Measurements from ENCODE around the gene MRPL53.

The MRPL53 gene

DNA sequence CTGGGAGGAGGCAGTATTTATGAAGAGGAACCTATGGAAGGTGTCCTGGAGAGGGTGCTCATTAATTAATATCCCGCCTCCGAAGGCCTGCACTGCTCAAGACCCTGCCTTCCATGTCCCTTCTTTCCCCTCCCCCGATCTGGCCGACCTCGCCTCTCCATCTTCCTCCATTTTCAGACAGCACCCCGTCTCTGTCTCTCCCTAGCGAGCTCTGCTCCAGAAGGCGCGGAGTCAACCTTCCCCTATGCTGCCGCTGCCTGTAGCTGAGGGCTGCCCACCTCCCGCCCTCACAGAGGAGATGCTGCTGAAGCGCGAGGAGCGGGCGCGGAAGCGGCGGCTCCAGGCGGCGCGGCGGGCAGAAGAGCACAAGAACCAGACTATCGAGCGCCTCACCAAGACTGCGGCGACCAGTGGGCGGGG lies 15.3 kb downstream of the MRPL53 start:
- TF ChIP-seq, protein P1, sequence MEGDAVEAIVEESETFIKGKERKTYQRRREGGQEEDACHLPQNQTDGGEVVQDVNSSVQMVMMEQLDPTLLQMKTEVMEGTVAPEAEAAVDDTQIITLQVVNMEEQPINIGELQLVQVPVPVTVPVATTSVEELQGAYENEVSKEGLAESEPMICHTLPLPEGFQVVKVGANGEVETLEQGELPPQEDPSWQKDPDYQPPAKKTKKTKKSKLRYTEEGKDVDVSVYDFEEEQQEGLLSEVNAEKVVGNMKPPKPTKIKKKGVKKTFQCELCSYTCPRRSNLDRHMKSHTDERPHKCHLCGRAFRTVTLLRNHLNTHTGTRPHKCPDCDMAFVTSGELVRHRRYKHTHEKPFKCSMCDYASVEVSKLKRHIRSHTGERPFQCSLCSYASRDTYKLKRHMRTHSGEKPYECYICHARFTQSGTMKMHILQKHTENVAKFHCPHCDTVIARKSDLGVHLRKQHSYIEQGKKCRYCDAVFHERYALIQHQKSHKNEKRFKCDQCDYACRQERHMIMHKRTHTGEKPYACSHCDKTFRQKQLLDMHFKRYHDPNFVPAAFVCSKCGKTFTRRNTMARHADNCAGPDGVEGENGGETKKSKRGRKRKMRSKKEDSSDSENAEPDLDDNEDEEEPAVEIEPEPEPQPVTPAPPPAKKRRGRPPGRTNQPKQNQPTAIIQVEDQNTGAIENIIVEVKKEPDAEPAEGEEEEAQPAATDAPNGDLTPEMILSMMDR (IDR thresholded peaks at IDR 0.05; ENCODE audit: low read depth, low read length, missing control alignments) = no peak
- no peak for DNase-seq (ENCODE audit: low read depth)
- in situ Hi-C loops (cut with HindIII; ENCODE audit: low sequenced_read_pairs) = no loop called here
- H3K4me3 ChIP-seq (ENCODE audit: low read depth, low read length) = peak overlapping the region; percentile 62

DNA sequence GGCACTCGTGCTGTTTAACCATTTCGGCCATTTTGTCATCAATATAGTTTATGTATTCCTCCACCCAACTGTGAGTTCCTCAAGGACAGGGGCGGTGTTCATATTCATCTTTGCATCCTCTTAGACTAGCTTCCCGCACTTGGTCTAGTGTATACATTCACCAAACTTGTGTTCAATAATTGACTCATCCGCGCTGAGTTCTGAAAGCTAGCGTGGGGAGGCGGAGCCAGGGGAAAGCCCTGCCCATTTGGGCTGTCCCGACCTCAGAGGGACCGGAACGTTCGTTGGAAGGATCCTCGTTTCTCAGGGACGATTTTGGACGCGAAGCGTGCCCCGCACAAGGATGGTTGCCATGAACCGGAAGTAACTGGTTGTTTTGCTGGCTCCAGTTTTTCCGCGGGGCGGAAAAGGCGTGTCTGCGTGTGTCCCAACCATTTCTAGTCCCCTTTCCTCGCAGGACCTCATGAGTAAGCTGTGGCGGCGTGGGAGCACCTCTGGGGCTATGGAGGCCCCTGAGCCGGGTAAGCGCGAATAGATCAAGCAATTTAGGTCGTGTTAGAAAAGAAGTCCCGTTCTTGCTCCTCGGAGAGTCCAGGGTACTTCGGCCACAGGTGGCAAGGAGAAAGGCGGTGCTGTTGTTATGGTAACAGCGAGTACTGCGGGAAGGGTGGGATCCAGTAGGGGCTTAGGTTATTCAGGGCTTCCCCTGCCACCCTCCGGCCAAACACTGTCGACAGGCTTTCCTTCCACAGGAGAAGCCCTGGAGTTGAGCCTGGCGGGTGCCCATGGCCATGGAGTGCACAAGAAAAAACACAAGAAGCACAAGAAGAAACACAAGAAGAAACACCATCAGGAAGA lies 17.6 kb downstream of the MRPL53 start, which contains the start of gene INO80B:
Gene INO80B (plus strand): TSS at position 434 of the 858 bp plus-strand sequence. CDS start 30 bp downstream, at position 464.
- TF ChIP-seq, protein P1 (IDR thresholded peaks at IDR 0.05; ENCODE audit: low read depth, low read length, missing control alignments) = no peak
- peak within 1 kb of the TSS; percentile 88 for H3K4me3 ChIP-seq (ENCODE audit: low read depth, low read length)
- peak; percentile 97 for DNase-seq (ENCODE audit: low read depth)
- in situ Hi-C loops (cut with HindIII; ENCODE audit: low sequenced_read_pairs) = no loop called here

- TF ChIP-seq, protein P1 (IDR thresholded peaks at IDR 0.05; ENCODE audit: low read depth, low read length, missing control alignments) = no peak
- in situ Hi-C loops (cut with HindIII; ENCODE audit: low sequenced_read_pairs) = no loop called here
- no peak overlapping the region for H3K4me3 ChIP-seq (ENCODE audit: low read depth, low read length)
- DNase-seq (ENCODE audit: low read depth) = no peak
Measured at GRCh38 chr2:74450570-74451190, 21.8 kb downstream of the MRPL53 start.

DNA sequence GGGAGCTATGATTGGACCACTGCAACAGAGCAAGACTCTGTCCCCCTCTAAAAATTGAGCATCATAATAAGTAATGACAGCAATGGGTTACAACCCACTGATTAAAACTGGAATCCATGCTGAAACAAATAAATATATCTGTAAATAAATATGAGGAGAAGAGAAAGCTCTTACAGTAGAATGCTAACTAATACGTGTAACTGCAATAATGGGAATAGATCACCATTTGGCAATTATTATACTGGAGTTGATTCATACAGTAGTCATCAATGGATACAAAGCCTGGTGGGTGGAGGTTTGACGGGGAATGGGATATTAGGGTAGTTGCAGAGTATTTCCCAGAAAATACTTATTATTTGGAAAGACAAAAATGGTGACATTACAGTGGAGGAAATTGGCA lies 23.7 kb downstream of the MRPL53 start:
- no peak for DNase-seq (ENCODE audit: low read depth)
- in situ Hi-C loops (cut with HindIII; ENCODE audit: low sequenced_read_pairs) = no loop called here
- H3K4me3 ChIP-seq (ENCODE audit: low read depth, low read length) = no peak overlapping the region
- TF ChIP-seq, protein P1 (IDR thresholded peaks at IDR 0.05; ENCODE audit: low read depth, low read length, missing control alignments) = no peak

- H3K4me3 ChIP-seq (ENCODE audit: low read depth, low read length) = no peak overlapping the region
- no peak for DNase-seq (ENCODE audit: low read depth)
- TF ChIP-seq, protein P1 (IDR thresholded peaks at IDR 0.05; ENCODE audit: low read depth, low read length, missing control alignments) = no peak
- in situ Hi-C loops (cut with HindIII; ENCODE audit: low sequenced_read_pairs) = no loop called here
Measured at GRCh38 chr2:74447230-74447999, 25.1 kb downstream of the MRPL53 start.

Measured in astrocyte of the cerebellum (primary cell).